H1 (cell line): ENCODE data around the gene ANKRD6. TPM values are rescaled to one million over a fixed set of nuclear protein-coding genes. Genes with fewer than 3 reads are reported as not detected.

Source experiments
- CBX5 ChIP-seq: fragments of 300-800, 300-1000 bp; sonication (generic); IDR thresholded peaks from 2 replicates; pipeline ENCODE4 v1.7.1; 2016; ENCODE audit warnings: antibody characterized with exemption, low read length, low read depth
- CREB1 ChIP-seq: IDR thresholded peaks from 2 replicates; pipeline ENCODE4 v1.6.1; 2012; ENCODE audit warnings: inconsistent platforms
- EP300 ChIP-seq, 2 experiments: IDR thresholded peaks; 1 replicate in 1 of 2; 2 replicates in 1 of 2; pipeline ENCODE4 v1.6.1; 2011 to 2012; ENCODE audit warnings: low read depth in 2 of 2, low read length in 2 of 2, mild to moderate bottlenecking in 2 of 2, borderline replicate concordance in 1 of 2, inconsistent platforms in 1 of 2, moderate library complexity in 1 of 2
- FOSL1 ChIP-seq: IDR thresholded peaks from 2 replicates; pipeline ENCODE4 v1.6.1; 2011; ENCODE audit warnings: mild to moderate bottlenecking, low read depth, low read length, moderate library complexity; ENCODE audit not compliant: insufficient read depth
- HDAC2 ChIP-seq, 2 experiments: fragments of 300-600 bp in 1 of 2; sonication (generic) in 1 of 2; IDR thresholded peaks; 2 replicates each; pipeline ENCODE4 v1.6.1; 2011 to 2012; ENCODE audit warnings: low read depth in 2 of 2, low read length in 2 of 2, mild to moderate bottlenecking in 2 of 2, moderate library complexity in 2 of 2, borderline replicate concordance in 1 of 2, inconsistent platforms in 1 of 2
- HDAC6 ChIP-seq: IDR thresholded peaks from one replicate; pipeline ENCODE4 v1.7.1; 2012; ENCODE audit warnings: low read depth, mild to moderate bottlenecking, inconsistent platforms, low read length, moderate library complexity
- KDM4A ChIP-seq: IDR thresholded peaks from one replicate; pipeline ENCODE4 v1.7.1; 2012; ENCODE audit warnings: low read depth, mild to moderate bottlenecking, moderate library complexity, low read length, inconsistent platforms; ENCODE audit not compliant: severe bottlenecking
- NANOG ChIP-seq: IDR thresholded peaks from 2 replicates; pipeline ENCODE4 v1.6.1; 2011; ENCODE audit warnings: low read length, low read depth, mild to moderate bottlenecking, inconsistent platforms; ENCODE audit not compliant: insufficient read depth, poor library complexity, severe bottlenecking
- POU5F1 ChIP-seq: IDR thresholded peaks from 2 replicates; pipeline ENCODE4 v1.6.1; 2011; ENCODE audit warnings: low read depth, mild to moderate bottlenecking, low read length, moderate library complexity
- SAP30 ChIP-seq: fragments of 300-600 bp; sonication (generic); IDR thresholded peaks from 2 replicates; pipeline ENCODE4 v1.7.1; 2012; ENCODE audit warnings: low read length, moderate library complexity, mild to moderate bottlenecking, inconsistent platforms; ENCODE audit not compliant: insufficient read depth, insufficient replicate concordance
- TAF1 ChIP-seq: IDR thresholded peaks from 2 replicates; pipeline ENCODE4 v1.6.1; 2011; ENCODE audit warnings: mild to moderate bottlenecking, low read depth, low read length
- TAF7 ChIP-seq: optimal IDR thresholded peaks from 2 replicates; pipeline ENCODE3; 2011; ENCODE audit warnings: low read depth, mild to moderate bottlenecking, inconsistent platforms, low read length, moderate library complexity, borderline replicate concordance
- TCF12 ChIP-seq: IDR thresholded peaks from 2 replicates; pipeline ENCODE4 v1.6.1; 2011; ENCODE audit warnings: low read depth, mild to moderate bottlenecking, low read length
- polyA plus RNA-seq, 7 experiments: library from polyadenylated mRNA; depleted of rRNA in 3 of 7; stranded (reverse) in 5 of 7; unstranded in 2 of 7; fragments of >200 nt in 5 of 7; fragments of 200-250 nt in 2 of 7; gene quantifications; 1 replicate in 5 of 7; 2 replicates in 1 of 7; 4 replicates in 1 of 7; pipeline versions ENCODE4 v1.2.1 to v1.2.3, GENCODE V29; 2011 to 2013; ENCODE audit warnings: missing spikeins in 2 of 7, mixed read lengths in 2 of 7
- total RNA-seq: library from RNA; stranded (reverse); fragmentation: NEBNext Ultra II Directional; extraction: Animal tissue kit (Norgen Biotek cat#: 25700); gene quantifications from 2 replicates; pipeline ENCODE4 v1.2.1, GENCODE V29; 2021

Gene ANKRD6
- total and polyA plus RNA-seq, 2 of the 8 experiments (the other 6 are each of a cell fraction or from before 2014, with no cell fraction given) = 5.9 to 12.8 TPM

DNA sequence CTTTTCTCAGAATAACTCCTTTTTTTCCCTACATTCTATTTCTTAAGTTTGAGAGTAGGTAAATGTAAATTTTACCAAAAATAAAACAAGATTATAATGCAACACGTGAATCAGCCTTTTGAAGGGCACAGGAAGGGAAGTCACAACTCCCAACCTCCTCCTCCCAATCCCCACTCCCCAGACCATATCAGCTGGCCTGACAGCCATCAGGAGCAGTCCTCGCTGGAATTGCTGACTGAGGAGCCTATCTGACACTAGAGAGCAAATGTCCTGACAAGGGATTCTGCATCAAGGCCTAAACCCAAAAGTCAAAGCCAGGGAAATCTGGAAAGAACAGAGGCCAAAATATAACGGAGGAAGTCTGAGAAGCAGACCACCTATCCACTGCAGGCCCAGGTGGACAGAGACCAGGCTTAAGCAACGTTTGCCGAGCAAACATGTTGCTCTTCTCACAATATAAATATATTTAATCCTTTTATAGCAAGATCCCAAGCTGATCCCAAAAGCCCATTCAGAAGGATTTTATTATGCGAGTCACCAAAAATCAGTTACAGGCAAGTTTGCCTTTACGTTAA is 23.4 kb upstream of the ANKRD6 start (continued):
- TF ChIP-seq TCF12 (no peak), KDM4A (no peak), POU5F1 (no peak), HDAC2 (IDR thresholded peaks at IDR 0.05; ENCODE audit: borderline replicate concordance in 1 of 2, low read depth in 2 of 2, low read length in 2 of 2) (peak; percentile 20 to 34; a peak in 1 of 4 replicates), TAF7 (no peak), CBX5 (no peak), CREB1 (no peak), EP300 (IDR thresholded peaks at IDR 0.05; ENCODE audit: borderline replicate concordance in 1 of 2, low read depth in 2 of 2, low read length in 2 of 2) (no peak), TAF1 (no peak), FOSL1 (no peak), NANOG (no peak), SAP30 (peak; percentile 80), HDAC6 (no peak)
